HG02885 (cell line): ENCODE data around the gene RPS14.

ENCODE experiments used
- ATAC-seq: cut with Tn5 transposase; IDR thresholded peaks from one replicate; pipeline ENCODE4 v1.9.1; 2021; ENCODE audit warnings: mild to moderate bottlenecking; ENCODE audit not compliant: unreplicated experiment, poor library complexity

RPS14 gene

DNA sequence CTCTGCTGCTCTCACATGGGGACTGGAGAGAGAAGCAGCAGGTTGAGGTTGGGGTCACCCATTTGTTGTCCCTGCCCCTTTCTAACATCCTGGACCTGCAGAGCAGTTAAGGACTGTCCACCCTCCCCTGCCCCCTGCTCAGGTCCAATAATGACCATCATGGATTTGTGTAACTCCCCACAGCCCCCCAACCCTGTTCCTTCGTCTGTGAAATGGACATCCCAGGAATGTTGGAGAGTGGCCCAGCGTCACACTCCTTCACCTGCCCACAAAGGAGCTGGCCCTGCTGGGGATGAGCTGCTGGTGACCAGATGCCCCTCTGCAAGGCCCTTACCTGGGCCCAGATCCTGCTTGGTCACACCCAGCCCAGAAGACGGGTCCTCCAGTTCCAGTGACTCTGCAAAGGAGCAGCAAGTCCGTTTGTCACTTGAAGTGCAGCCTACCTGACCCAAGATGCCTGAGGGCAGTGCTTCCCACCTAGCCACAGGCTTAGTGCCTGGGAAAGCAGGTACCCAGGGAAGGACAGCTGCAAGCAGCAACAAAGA lies 47.2 kb downstream of the RPS14 start:
- ATAC-seq, result no peak

GRCh38 chr5:150401376-150402228 lies 47.9 kb downstream of the RPS14 start:
- no peak for ATAC-seq

GRCh38 chr5:150401076-150401375 lies 48.5 kb downstream of the RPS14 start:
- ATAC-seq, result no peak

- ATAC-seq, result no peak
Observed at GRCh38 chr5:150400316-150401075, 49.0 kb downstream of the RPS14 start.

DNA sequence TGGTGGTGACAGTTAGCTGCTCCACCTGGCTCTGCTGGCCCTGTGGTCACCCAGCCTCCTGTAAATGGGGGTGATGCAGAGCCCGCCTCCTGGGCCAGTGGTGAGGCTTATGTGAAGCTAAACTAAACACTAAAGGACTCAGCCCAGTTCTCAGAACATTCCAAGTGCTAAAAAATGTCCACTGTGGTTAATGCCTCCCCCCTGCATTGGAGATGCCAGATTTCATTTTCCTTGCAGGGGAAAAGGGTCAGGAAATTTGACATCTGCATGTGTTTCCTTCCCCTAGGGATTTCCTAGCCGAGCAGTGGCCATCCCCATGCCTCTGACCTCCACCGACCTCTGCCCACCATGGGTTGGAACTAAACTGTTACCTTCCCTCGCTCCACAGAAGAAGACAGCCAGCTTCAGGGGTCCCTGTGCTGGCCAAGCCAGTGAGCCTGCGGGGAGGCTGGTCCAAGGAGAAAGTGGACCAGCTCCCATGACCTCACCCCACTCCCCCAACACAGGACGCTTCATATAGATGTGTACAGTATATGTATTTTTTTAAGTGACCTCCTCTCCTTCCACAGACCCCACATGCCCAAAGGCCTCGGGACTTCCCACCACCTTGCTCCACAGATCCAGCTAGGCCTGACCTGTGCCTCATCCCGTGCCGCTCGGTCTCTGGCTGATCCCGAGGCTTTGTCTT lies 49.9 kb downstream of the RPS14 start:
- peak; percentile 23 for ATAC-seq

DNA sequence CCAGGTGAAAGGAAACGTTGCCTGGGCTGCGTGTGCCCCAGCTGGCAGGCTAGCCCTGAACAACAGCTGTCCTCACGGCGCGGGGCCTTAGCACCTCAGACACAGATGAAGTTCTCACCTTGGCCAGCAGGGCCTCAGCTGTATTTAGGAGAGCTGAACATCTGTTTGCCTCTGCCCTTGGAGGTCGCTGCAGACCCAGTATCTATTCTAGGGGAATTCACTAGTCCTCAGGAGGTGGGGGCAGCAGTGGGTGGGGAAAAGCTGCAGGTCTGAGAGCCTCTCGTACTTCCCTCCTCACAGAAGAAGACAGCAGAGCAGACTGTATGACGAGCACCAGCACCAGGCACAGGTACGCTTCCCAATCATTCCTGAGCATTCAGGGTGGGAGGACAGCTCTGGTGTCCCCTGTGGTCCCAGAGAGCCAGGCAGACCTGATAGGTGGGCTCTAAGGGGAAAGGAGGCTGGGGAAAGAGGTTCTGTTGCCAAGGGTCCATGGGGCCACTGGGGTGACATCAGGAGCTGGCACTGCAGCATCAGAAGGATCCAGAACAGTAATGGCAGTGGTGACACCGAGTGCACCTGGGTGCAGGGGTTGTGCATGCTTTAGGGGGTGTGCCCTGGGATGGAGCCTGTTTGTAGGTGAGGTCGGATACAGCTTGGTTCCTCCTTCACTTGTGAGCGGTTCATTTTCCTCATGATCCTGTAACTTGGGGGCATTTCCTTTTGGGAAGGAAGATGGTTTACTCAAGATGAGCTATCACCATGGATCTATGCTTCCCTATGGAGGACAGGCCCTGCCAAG lies 50.6 kb downstream of the RPS14 start:
- peak; percentile 73 for ATAC-seq

DNA sequence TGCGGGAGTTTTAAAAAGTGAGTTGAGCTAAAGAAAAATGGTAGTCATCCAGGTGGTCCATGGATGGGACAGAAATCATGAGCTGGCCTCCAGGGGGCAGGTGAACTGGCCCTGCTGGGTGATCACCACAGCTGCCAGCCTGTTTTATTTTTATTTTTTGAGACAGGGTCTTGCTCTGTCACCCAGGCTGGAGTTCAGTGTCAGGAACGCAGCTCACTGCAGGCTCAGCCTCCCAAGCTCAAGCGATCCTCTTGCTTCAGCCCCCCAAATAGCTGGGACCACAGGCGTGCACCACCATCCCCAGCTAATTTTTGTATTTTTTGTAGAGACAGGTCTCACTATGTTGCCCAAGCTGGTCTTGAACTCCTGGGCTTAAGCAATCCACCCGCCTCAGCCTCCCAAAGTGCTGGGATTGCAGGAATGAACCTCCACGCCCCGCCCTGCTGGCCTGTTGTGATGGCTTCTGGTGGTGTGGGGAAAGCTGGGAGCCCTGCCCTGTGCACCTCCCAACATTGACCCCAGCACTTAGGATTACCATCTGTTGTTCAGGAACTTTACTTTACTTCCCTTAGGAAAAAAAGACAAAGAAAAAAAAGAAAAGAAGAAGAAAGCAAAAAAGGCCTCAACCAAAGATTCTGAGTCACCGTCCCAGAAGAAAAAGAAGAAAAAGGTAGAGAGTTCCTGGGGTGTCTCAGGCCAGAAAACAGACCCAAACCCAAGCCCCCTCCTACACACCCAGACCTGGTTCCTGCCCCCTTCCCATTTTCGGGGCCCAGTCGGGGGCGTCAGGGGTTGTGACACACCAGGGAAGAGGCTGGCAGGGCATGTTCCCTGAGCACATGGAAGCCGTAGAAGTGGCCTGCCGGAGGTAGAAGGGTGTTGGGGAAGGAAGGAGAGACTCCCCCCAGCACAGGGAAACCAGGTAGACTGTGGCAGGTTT lies 51.5 kb downstream of the RPS14 start:
- ATAC-seq, result no peak

DNA sequence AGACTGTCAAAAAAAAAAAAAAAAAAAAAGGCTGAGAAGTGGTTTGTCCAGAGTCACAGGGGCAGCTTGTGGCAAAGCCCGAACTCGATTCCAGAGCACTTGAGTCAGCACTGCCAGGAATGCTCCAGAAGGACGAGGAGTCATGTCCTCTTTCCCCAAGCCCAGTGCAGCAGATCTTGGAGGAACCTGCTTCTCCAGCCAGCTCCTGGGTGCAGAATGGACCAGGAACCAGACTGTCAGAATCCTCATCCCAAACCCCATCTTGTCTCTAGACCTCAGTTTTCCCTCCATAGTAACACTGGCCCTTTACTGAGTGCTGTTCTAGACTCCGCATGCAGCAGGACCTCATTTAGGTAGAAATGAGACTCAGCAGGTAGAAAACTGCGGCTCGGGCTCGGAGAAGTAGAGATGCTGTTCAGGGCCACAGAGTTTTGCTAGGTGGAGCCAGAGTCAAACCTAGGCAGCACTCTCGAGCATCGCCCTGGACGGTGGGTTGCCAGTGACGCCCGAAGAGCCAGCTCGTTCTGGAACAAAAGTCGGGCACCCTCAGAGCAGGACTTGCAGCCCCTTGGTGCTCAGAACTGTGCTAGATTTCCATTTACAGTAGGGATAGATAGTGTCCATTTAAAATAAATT lies 52.3 kb downstream of the RPS14 start:
- ATAC-seq, result no peak

DNA sequence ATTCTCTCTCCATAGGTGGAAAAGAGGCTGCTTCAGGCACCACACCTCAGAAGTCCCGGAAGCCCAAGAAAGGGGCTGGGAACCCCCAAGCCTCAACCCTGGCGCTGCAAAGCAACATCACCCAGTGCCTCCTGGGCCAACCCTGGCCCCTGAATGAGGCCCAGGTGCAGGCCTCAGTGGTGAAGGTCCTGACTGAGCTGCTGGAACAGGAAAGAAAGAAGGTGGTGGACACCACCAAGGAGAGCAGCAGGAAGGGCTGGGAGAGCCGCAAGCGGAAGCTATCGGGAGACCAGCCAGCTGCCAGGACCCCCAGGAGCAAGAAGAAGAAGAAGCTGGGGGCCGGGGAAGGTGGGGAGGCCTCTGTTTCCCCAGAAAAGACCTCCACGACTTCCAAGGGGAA lies 53.3 kb downstream of the RPS14 start:
- no peak for ATAC-seq

- ATAC-seq, result no peak
Observed at GRCh38 chr5:150395688-150395975, 53.9 kb downstream of the RPS14 start.

DNA sequence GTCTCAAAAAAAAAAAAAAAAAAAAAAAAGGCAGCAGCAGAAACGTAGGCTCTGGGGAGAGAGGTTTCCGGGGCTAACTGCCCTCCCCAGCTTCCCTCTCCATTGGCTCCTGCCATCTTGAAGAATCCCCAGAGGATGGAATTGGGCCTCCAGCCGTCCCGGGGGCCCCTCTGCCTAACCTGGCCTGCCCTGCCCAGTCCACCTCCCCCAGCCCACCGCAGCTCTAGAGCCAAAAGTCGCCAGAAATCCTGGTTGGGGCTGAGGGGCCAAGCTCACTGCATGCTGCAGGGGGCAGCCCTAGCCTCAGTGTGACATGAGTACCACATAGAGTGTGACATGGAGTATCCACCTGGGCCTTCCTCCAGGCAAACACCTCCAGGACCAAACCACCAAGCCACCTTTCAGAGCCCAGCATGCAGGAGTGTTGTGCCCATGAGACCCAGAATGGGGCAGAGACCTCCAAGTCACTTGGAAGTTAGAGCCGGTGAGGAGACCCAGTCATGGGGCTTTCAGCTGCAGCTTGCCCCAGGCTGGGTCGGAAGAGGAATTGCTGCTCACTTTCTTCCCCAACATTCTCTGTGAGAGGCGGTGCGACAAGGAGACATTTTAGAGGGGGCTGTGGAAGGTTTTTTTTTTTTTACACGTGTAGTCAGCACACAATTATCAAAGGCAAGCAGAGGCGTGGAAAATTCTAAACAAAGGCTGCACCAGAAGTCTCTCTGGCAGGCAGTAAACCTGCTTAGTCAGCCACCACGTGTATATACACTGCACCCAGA lies 54.4 kb downstream of the RPS14 start:
- ATAC-seq, result no peak

DNA sequence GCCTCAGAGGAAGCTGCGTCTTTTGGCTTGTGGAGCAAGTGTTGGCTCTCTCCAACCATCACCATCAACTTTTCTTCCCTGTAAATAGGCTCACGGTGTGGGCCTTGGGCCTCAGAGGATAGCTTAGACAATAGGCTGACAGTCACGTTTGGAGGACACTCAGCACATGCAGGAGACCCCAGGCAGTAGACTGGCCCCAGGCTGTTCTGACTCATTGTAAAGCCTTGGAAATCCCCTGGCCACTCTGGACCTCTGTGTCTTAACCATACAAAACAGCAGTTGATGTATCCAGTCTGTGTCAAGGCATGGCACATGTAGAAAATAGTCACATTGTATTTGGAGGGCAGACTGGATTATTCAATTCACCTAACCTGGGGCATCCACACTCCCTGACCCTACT lies 55.4 kb downstream of the RPS14 start:
- peak; percentile 49 for ATAC-seq

- ATAC-seq, result no peak
Observed at GRCh38 chr5:150393096-150393645, 56.4 kb downstream of the RPS14 start.

- ATAC-seq, result no peak
Observed at GRCh38 chr5:150392680-150393079, 56.9 kb downstream of the RPS14 start.
